ENCODE measurements around the gene NF2.
A peak's percentile ranks its signal among the peaks of the same experiment; 100 is the strongest.

The NF2 gene

GRCh38 chr22:29654882-29655281, 51.4 kb downstream of the NF2 start:
- no peak for DNase-seq
- H3K27ac Mint-ChIP-seq: no peak overlapping the region
- no peaks in the 10 kb centered on the region for H3K27me3 Mint-ChIP-seq
- H3K4me3 Mint-ChIP-seq: no peak overlapping the region
- no peaks in the 10 kb centered on the region for H3K4me1 Mint-ChIP-seq (ENCODE audit: low read depth)
- H3K36me3 Mint-ChIP-seq (ENCODE audit: low read depth): peaks cover 58% of the 10 kb centered on the region
- no peaks in the 10 kb centered on the region for H3K9me3 Mint-ChIP-seq

- H3K4me1 Mint-ChIP-seq (ENCODE audit: low read depth): no peaks in the 10 kb centered on the region
- H3K27me3 Mint-ChIP-seq: no peaks in the 10 kb centered on the region
- H3K9me3 Mint-ChIP-seq: no peaks in the 10 kb centered on the region
- H3K27ac Mint-ChIP-seq: no peak overlapping the region
- no peak for DNase-seq
- peaks cover 83% of the 10 kb centered on the region for H3K36me3 Mint-ChIP-seq (ENCODE audit: low read depth)
- H3K4me3 Mint-ChIP-seq: no peak overlapping the region
Observed at GRCh38 chr22:29658176-29658575, 54.7 kb downstream of the NF2 start.

- no peak overlapping the region for H3K4me3 Mint-ChIP-seq
- peak overlapping the region; percentile 45 for H3K27ac Mint-ChIP-seq
- no peaks in the 10 kb centered on the region for H3K4me1 Mint-ChIP-seq (ENCODE audit: low read depth)
- DNase-seq: no peak
- H3K27me3 Mint-ChIP-seq: no peaks in the 10 kb centered on the region
- peaks cover 88% of the 10 kb centered on the region for H3K36me3 Mint-ChIP-seq (ENCODE audit: low read depth)
- H3K9me3 Mint-ChIP-seq: no peaks in the 10 kb centered on the region
Observed at GRCh38 chr22:29660021-29660420, 56.6 kb downstream of the NF2 start.

GRCh38 chr22:29661336-29661735, 57.9 kb downstream of the NF2 start:
- Mint-ChIP-seq H3K27me3 (no peaks in the 10 kb centered on the region), H3K36me3 (ENCODE audit: low read depth) (peaks cover 87% of the 10 kb centered on the region), H3K4me3 (no peak overlapping the region), H3K4me1 (ENCODE audit: low read depth) (no peaks in the 10 kb centered on the region), H3K9me3 (no peaks in the 10 kb centered on the region), H3K27ac (no peak overlapping the region)
- no peak for DNase-seq

GRCh38 chr22:29663180-29663821, 59.9 kb downstream of the NF2 start:
- H3K27ac Mint-ChIP-seq: no peak overlapping the region
- no peaks in the 10 kb centered on the region for H3K27me3 Mint-ChIP-seq
- no peaks in the 10 kb centered on the region for H3K4me1 Mint-ChIP-seq (ENCODE audit: low read depth)
- no peaks in the 10 kb centered on the region for H3K9me3 Mint-ChIP-seq
- peaks cover 87% of the 10 kb centered on the region for H3K36me3 Mint-ChIP-seq (ENCODE audit: low read depth)
- DNase-seq: no peak
- H3K4me3 Mint-ChIP-seq: no peak overlapping the region

GRCh38 chr22:29665486-29665885, 62.1 kb downstream of the NF2 start:
- no peak overlapping the region for H3K27ac Mint-ChIP-seq
- H3K4me1 Mint-ChIP-seq (ENCODE audit: low read depth): no peaks in the 10 kb centered on the region
- no peaks in the 10 kb centered on the region for H3K9me3 Mint-ChIP-seq
- no peak for DNase-seq
- H3K36me3 Mint-ChIP-seq (ENCODE audit: low read depth): peaks cover 85% of the 10 kb centered on the region
- no peaks in the 10 kb centered on the region for H3K27me3 Mint-ChIP-seq
- no peak overlapping the region for H3K4me3 Mint-ChIP-seq

GRCh38 chr22:29668673-29669072, 65.2 kb downstream of the NF2 start:
- no peak overlapping the region for H3K27ac Mint-ChIP-seq
- no peaks in the 10 kb centered on the region for H3K27me3 Mint-ChIP-seq
- no peak overlapping the region for H3K4me3 Mint-ChIP-seq
- no peaks in the 10 kb centered on the region for H3K9me3 Mint-ChIP-seq
- no peaks in the 10 kb centered on the region for H3K4me1 Mint-ChIP-seq (ENCODE audit: low read depth)
- DNase-seq: no peak
- H3K36me3 Mint-ChIP-seq (ENCODE audit: low read depth): peaks cover 78% of the 10 kb centered on the region

GRCh38 chr22:29670626-29671025, 67.2 kb downstream of the NF2 start:
- no peak for DNase-seq
- H3K4me3 Mint-ChIP-seq: no peak overlapping the region
- H3K27ac Mint-ChIP-seq: no peak overlapping the region
- H3K36me3 Mint-ChIP-seq (ENCODE audit: low read depth): peaks cover 79% of the 10 kb centered on the region
- H3K4me1 Mint-ChIP-seq (ENCODE audit: low read depth): no peaks in the 10 kb centered on the region
- no peaks in the 10 kb centered on the region for H3K27me3 Mint-ChIP-seq
- no peaks in the 10 kb centered on the region for H3K9me3 Mint-ChIP-seq

GRCh38 chr22:29673361-29674066, 70.1 kb downstream of the NF2 start:
- H3K9me3 Mint-ChIP-seq: no peaks in the 10 kb centered on the region

GRCh38 chr22:29674121-29674520, 70.7 kb downstream of the NF2 start:
- Mint-ChIP-seq H3K36me3 (ENCODE audit: low read depth) (peaks cover 86% of the 10 kb centered on the region), H3K27ac (no peak overlapping the region), H3K27me3 (no peaks in the 10 kb centered on the region), H3K9me3 (no peaks in the 10 kb centered on the region), H3K4me3 (no peak overlapping the region), H3K4me1 (ENCODE audit: low read depth) (no peaks in the 10 kb centered on the region)
- no peak for DNase-seq

More at GRCh38 chr22:29673361-29674066, 70.1 kb downstream of the NF2 start:
- no peak overlapping the region for H3K4me3 Mint-ChIP-seq
- no peaks in the 10 kb centered on the region for H3K4me1 Mint-ChIP-seq (ENCODE audit: low read depth)
- peak overlapping the region; percentile 32 for H3K27ac Mint-ChIP-seq
- no peak for DNase-seq
- no peaks in the 10 kb centered on the region for H3K27me3 Mint-ChIP-seq
- peaks cover 86% of the 10 kb centered on the region for H3K36me3 Mint-ChIP-seq (ENCODE audit: low read depth)

- Mint-ChIP-seq H3K27me3 (no peaks in the 10 kb centered on the region), H3K27ac (no peak overlapping the region), H3K4me3 (no peak overlapping the region), H3K4me1 (ENCODE audit: low read depth) (no peaks in the 10 kb centered on the region), H3K36me3 (ENCODE audit: low read depth) (peaks cover 98% of the 10 kb centered on the region), H3K9me3 (no peaks in the 10 kb centered on the region)
- no peak for DNase-seq
Observed at GRCh38 chr22:29679316-29679715, 75.9 kb downstream of the NF2 start.

GRCh38 chr22:29683536-29683935, 80.1 kb downstream of the NF2 start:
- no peak for DNase-seq
- Mint-ChIP-seq H3K27ac (no peak overlapping the region), H3K36me3 (ENCODE audit: low read depth) (peaks cover 85% of the 10 kb centered on the region), H3K4me3 (no peak overlapping the region), H3K4me1 (ENCODE audit: low read depth) (no peaks in the 10 kb centered on the region), H3K9me3 (no peaks in the 10 kb centered on the region), H3K27me3 (no peaks in the 10 kb centered on the region)

GRCh38 chr22:29684244-29684643, 80.8 kb downstream of the NF2 start:
- no peak for DNase-seq
- Mint-ChIP-seq H3K4me3 (no peak overlapping the region), H3K27ac (no peak overlapping the region), H3K9me3 (no peaks in the 10 kb centered on the region), H3K36me3 (ENCODE audit: low read depth) (peaks cover 82% of the 10 kb centered on the region), H3K27me3 (no peaks in the 10 kb centered on the region), H3K4me1 (ENCODE audit: low read depth) (no peaks in the 10 kb centered on the region)

- Mint-ChIP-seq H3K27ac (no peak overlapping the region), H3K27me3 (no peaks in the 10 kb centered on the region), H3K4me3 (no peak overlapping the region)
Observed at GRCh38 chr22:29689206-29689879, 85.9 kb downstream of the NF2 start.

GRCh38 chr22:29689880-29690213, 86.4 kb downstream of the NF2 start:
- Mint-ChIP-seq H3K9me3 (no peaks in the 10 kb centered on the region), H3K36me3 (ENCODE audit: low read depth) (peaks cover 54% of the 10 kb centered on the region), H3K4me3 (no peak overlapping the region), H3K27me3 (no peaks in the 10 kb centered on the region), H3K4me1 (ENCODE audit: low read depth) (no peaks in the 10 kb centered on the region), H3K27ac (no peak overlapping the region)
- peak; percentile 56 for DNase-seq

More at GRCh38 chr22:29689206-29689879, 85.9 kb downstream of the NF2 start:
- Mint-ChIP-seq H3K36me3 (ENCODE audit: low read depth) (peaks cover 54% of the 10 kb centered on the region), H3K9me3 (no peaks in the 10 kb centered on the region), H3K4me1 (ENCODE audit: low read depth) (no peaks in the 10 kb centered on the region)
- no peak for DNase-seq

All from activated T-cell treated with anti-CD3 and anti-CD28 coated beads, Interleukin-2, amount 50 U/mL, for 24 hours (primary cell).